ENCODE data around the gene DNALI1. TPM values are rescaled to one million over a fixed set of nuclear protein-coding genes. Genes with fewer than 3 reads are reported as not detected.
"Not testable (repeated sequence)": the region's sequence is repeated elsewhere in the genome, so short reads cannot be mapped to it uniquely, and the experiment has no call there.

Gene DNALI1
- total and polyA plus RNA-seq, 2 experiments from 2014 or later: 11.5 to 38.8 TPM

DNA sequence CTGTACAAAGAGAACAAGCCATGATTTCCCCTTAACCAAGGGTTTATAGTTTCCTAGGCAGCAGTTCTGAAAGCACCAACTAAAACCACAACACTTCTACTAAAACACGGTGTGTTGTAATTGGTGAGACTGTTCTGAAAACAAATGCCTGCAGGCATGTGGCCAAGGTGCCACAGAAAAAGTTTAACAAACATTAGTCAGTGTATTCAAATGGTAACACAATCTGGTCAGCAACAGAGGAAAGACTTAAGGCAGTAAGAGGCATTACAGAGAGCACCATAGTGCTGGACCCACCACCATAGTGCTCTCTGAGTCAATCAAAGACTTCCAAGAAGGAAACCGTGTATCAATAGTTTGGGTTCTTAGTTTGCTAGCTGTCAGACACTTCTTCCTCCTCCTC is 19.4 kb upstream of the DNALI1 start:
- no peaks in the 10 kb centered on the region for H3K4me1 ChIP-seq (ENCODE audit: insufficient read depth)
- no peak overlapping the region for H3K4me3 ChIP-seq
- DNase-seq (ENCODE audit: low spot score): no peak
- no peak overlapping the region for H3K4me2 ChIP-seq
- H3K27me3 ChIP-seq: no peaks in the 10 kb centered on the region
- no peaks in the 10 kb centered on the region for H3K79me2 ChIP-seq
- no peaks in the 10 kb centered on the region for H3K36me3 ChIP-seq (replicated peaks; ENCODE audit: insufficient read depth, low read depth)
- H3K27ac ChIP-seq: peak overlapping the region; percentile 55
- no peaks in the 10 kb centered on the region for H3K9me3 ChIP-seq (ENCODE audit: low read depth)
- no peaks in the 10 kb centered on the region for H4K20me1 ChIP-seq (ENCODE audit: insufficient read depth, poor library complexity, severe bottlenecking)
- TF ChIP-seq EZH2 (IDR thresholded peaks at IDR 0.05; ENCODE audit: borderline replicate concordance) (no peak), EZH2phosphoT487 (IDR thresholded peaks at IDR 0.05; ENCODE audit: low read depth, severe bottlenecking, unreplicated experiment) (no peak)
- TF ChIP-seq, protein P1, sequence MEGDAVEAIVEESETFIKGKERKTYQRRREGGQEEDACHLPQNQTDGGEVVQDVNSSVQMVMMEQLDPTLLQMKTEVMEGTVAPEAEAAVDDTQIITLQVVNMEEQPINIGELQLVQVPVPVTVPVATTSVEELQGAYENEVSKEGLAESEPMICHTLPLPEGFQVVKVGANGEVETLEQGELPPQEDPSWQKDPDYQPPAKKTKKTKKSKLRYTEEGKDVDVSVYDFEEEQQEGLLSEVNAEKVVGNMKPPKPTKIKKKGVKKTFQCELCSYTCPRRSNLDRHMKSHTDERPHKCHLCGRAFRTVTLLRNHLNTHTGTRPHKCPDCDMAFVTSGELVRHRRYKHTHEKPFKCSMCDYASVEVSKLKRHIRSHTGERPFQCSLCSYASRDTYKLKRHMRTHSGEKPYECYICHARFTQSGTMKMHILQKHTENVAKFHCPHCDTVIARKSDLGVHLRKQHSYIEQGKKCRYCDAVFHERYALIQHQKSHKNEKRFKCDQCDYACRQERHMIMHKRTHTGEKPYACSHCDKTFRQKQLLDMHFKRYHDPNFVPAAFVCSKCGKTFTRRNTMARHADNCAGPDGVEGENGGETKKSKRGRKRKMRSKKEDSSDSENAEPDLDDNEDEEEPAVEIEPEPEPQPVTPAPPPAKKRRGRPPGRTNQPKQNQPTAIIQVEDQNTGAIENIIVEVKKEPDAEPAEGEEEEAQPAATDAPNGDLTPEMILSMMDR (IDR thresholded peaks at IDR 0.05; ENCODE audit: poor library complexity): no peak
- WGBS (ENCODE audit: low lambda C conversion rate, missing lambda C conversion rate): 90% methylated on average over 2 of the region's 2 CpGs
- no peak overlapping the region for H2AFZ ChIP-seq
- H3K9me2 ChIP-seq (replicated peaks; ENCODE audit: insufficient read depth): no peaks in the 10 kb centered on the region

DNA sequence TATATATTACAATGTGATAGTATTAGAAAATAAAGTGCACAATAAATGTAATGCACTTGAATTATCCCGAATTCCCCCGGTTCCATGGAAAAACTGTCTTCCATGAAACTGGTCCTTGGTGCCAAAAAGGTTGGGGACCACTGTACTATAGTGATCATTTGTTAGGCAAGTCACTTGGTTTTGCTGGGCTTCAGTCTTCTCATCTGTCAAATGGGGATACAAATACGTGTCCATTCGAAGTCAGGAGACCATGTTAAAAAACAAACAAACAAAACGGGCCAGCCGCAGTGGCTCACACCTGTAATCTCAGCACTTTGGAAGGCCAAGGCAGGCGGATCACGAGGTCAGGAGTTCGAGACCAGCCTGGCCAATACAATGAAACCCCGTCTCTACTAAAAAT is 17.6 kb upstream of the DNALI1 start:
- H3K4me1 ChIP-seq (ENCODE audit: insufficient read depth); H3K4me3 ChIP-seq; H3K27me3 ChIP-seq; H3K36me3 ChIP-seq (replicated peaks; ENCODE audit: insufficient read depth, low read depth); H3K27ac ChIP-seq; H3K9me2 ChIP-seq (replicated peaks; ENCODE audit: insufficient read depth); H3K4me2 ChIP-seq; H4K20me1 ChIP-seq (ENCODE audit: insufficient read depth, poor library complexity, severe bottlenecking); H3K9me3 ChIP-seq (ENCODE audit: low read depth); H3K79me2 ChIP-seq; DNase-seq (ENCODE audit: low spot score); H2AFZ ChIP-seq: not testable (repeated sequence)
- 96% methylated on average over 10 of the region's 10 CpGs for WGBS (ENCODE audit: low lambda C conversion rate, missing lambda C conversion rate)

DNA sequence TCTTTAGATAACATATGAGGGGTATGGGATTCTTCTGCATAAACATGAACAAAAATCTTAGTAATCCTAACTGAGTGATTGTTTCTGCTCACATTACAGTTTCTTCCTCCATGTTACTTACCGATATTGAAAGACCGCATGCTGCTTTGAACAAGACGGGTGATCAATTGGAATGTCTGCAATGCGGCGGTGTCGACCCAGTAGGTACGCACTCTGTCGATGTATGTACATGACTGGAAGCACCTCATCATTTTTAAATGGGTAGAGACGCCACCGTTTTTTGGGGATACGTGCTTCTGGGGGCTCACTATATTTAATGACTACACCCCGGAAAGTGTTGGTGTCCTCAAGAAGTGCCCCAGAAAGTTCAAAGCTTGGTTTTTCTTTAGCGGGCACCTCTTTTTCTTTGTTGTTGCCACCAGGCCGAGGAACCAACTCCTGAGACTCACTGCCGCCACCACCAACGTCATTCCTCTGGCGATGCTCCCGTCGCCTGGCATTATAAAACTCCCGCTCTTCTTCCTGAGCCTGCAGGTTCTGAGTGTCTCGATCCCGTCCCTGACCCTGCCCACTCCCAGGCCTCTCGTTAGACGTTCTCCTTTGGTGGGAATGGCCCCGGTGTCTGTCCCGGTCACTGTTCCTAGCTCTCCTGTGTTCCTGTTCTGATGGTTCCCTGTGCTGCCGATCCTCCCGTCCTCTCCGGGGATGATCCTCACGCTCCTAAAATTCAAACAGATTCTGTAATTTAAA is 16.5 kb upstream of the DNALI1 start:
- Histone ChIP-seq H3K36me3 (replicated peaks; ENCODE audit: insufficient read depth, low read depth) (no peaks in the 10 kb centered on the region), H3K4me2 (no peak overlapping the region), H3K27me3 (no peaks in the 10 kb centered on the region), H3K9me2 (replicated peaks; ENCODE audit: insufficient read depth) (no peaks in the 10 kb centered on the region), H3K4me3 (no peak overlapping the region), H3K9me3 (ENCODE audit: low read depth) (no peaks in the 10 kb centered on the region), H2AFZ (no peak overlapping the region), H4K20me1 (ENCODE audit: insufficient read depth, poor library complexity, severe bottlenecking) (no peaks in the 10 kb centered on the region), H3K79me2 (no peaks in the 10 kb centered on the region), H3K4me1 (ENCODE audit: insufficient read depth) (no peaks in the 10 kb centered on the region), H3K27ac (no peak overlapping the region)
- no peak for TF ChIP-seq EZH2 (IDR thresholded peaks at IDR 0.05; ENCODE audit: borderline replicate concordance)
- no peak for TF ChIP-seq EZH2phosphoT487 (IDR thresholded peaks at IDR 0.05; ENCODE audit: low read depth, severe bottlenecking, unreplicated experiment)
- TF ChIP-seq, protein P1 (IDR thresholded peaks at IDR 0.05; ENCODE audit: poor library complexity): no peak
- WGBS (ENCODE audit: low lambda C conversion rate, missing lambda C conversion rate): 96% methylated on average over 30 of the region's 30 CpGs
- DNase-seq (ENCODE audit: low spot score): no peak

DNA sequence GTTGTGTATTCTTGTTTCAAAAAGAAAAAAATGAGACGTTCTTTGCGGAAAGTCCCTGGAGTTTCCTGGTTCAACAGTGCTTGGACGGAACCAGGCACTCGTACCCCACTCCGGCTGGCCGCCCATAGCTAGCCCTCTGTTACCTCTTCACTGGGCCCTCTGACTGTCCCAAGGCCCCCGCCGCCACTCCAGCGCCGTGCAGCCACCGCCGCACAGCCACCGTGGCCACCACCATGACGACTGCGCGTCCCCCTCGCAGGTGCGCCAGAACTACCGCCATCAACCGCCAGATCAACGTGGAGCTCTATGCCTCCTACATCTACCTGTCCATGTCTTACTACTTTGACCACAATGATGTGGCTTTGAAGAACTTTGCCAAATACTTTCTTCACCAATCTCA is 12.2 kb upstream of the DNALI1 start:
- no peak for DNase-seq (ENCODE audit: low spot score)
- no peak overlapping the region for H3K4me2 ChIP-seq
- H3K9me3 ChIP-seq (ENCODE audit: low read depth): no peaks in the 10 kb centered on the region
- H3K27me3 ChIP-seq: no peaks in the 10 kb centered on the region
- H3K4me1 ChIP-seq (ENCODE audit: insufficient read depth): no peaks in the 10 kb centered on the region
- H3K36me3 ChIP-seq (replicated peaks; ENCODE audit: insufficient read depth, low read depth): no peaks in the 10 kb centered on the region
- peaks cover 13% of the 10 kb centered on the region for H3K79me2 ChIP-seq
- no peak overlapping the region for H3K27ac ChIP-seq
- 99% methylated on average over 21 of the region's 21 CpGs for WGBS (ENCODE audit: low lambda C conversion rate, missing lambda C conversion rate)
- no peaks in the 10 kb centered on the region for H4K20me1 ChIP-seq (ENCODE audit: insufficient read depth, poor library complexity, severe bottlenecking)
- no peak overlapping the region for H3K4me3 ChIP-seq
- H3K9me2 ChIP-seq (replicated peaks; ENCODE audit: insufficient read depth): no peaks in the 10 kb centered on the region
- H2AFZ ChIP-seq: no peak overlapping the region
- no peak for TF ChIP-seq EZH2phosphoT487 (IDR thresholded peaks at IDR 0.05; ENCODE audit: low read depth, severe bottlenecking, unreplicated experiment)
- TF ChIP-seq EZH2 (IDR thresholded peaks at IDR 0.05; ENCODE audit: borderline replicate concordance): no peak
- TF ChIP-seq, protein P1 (IDR thresholded peaks at IDR 0.05; ENCODE audit: poor library complexity): no peak

Measured in hepatocyte (in vitro differentiated cells).